ENCODE measurements around the gene ALDH3B1.

Gene ALDH3B1

DNA sequence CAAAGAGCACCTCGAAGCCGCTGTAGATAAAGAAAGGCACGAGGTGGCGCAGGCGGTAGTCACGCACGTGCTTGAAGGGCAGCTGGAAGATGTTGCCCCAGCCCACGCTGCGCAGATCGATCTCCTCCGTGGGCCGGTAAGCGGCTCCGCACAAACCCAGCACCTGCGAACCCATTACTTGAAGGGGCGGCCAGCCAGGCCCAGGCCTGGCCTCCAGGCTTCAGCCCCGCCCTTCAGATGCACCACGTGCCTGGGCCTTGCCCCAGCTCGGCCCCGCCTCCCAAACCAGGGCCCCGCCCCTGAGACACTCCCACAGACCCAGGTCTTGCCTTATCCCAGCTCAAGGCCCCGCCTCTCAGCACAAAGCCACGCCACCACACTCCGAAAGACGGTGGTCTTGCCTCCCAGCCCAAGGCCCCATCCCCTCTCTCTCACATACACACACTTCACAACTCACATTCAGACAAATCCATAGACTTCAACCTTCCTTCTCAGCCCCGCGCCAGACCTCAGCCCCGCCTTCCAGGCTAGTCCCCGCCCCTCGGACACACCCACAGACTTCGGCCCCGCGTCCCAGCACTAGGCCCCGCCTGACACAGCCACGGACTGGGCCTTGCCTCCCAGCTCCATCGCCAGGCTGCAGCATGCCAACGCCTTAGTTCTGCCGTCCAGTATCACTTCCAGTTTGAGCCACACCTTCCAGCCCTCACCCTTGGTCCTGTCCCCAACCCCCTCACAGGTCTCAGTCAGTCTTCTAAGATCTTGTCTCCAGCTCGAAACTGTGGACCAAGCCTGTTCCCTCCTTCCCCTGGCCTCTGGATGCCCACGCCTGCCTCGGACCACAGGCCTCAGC is 13.3 kb upstream of the ALDH3B1 start:
- no peak for DNase-seq (ENCODE audit: low read depth, low spot score)
- ChIA-PET POLR2A (no interaction called here), CTCF (interaction anchor here (1.2 kb wide), 1 partner anchor 41 kb away, joined by 4 read pairs; no protein-coding TSS in a partner anchor)
- H3K4me3 ChIP-seq (ENCODE audit: low read depth, low read length) = no peak overlapping the region
- TF ChIP-seq, protein P1, sequence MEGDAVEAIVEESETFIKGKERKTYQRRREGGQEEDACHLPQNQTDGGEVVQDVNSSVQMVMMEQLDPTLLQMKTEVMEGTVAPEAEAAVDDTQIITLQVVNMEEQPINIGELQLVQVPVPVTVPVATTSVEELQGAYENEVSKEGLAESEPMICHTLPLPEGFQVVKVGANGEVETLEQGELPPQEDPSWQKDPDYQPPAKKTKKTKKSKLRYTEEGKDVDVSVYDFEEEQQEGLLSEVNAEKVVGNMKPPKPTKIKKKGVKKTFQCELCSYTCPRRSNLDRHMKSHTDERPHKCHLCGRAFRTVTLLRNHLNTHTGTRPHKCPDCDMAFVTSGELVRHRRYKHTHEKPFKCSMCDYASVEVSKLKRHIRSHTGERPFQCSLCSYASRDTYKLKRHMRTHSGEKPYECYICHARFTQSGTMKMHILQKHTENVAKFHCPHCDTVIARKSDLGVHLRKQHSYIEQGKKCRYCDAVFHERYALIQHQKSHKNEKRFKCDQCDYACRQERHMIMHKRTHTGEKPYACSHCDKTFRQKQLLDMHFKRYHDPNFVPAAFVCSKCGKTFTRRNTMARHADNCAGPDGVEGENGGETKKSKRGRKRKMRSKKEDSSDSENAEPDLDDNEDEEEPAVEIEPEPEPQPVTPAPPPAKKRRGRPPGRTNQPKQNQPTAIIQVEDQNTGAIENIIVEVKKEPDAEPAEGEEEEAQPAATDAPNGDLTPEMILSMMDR (IDR thresholded peaks at IDR 0.05; ENCODE audit: insufficient read depth, low read length, missing control alignments) = no peak

DNA sequence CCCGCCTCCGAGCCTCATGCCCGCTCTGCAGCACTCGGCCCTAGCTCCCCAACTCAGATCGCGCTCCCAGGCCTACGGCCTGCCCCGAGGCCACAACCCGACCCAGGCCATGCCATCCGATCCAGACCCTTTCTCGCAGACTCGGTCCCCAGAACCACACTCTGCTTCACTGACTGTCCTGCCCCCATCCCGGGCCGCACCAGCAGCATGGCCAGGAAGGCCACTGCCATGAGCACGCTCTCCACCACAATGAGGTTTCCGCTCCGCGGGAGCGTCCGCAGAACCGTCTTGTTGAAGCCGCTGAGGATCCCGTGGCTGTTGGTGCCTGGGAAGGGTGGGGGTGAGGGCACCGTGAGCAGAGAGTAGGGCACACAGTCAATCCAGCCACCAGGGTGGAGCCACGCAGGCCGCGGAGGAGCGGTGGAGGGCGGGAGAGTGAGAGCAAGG is 12.6 kb upstream of the ALDH3B1 start:
- ChIA-PET CTCF (interaction anchor here (1.2 kb wide), 1 partner anchor 42 kb away, joined by 4 read pairs; no protein-coding TSS in a partner anchor), POLR2A (no interaction called here)

DNA sequence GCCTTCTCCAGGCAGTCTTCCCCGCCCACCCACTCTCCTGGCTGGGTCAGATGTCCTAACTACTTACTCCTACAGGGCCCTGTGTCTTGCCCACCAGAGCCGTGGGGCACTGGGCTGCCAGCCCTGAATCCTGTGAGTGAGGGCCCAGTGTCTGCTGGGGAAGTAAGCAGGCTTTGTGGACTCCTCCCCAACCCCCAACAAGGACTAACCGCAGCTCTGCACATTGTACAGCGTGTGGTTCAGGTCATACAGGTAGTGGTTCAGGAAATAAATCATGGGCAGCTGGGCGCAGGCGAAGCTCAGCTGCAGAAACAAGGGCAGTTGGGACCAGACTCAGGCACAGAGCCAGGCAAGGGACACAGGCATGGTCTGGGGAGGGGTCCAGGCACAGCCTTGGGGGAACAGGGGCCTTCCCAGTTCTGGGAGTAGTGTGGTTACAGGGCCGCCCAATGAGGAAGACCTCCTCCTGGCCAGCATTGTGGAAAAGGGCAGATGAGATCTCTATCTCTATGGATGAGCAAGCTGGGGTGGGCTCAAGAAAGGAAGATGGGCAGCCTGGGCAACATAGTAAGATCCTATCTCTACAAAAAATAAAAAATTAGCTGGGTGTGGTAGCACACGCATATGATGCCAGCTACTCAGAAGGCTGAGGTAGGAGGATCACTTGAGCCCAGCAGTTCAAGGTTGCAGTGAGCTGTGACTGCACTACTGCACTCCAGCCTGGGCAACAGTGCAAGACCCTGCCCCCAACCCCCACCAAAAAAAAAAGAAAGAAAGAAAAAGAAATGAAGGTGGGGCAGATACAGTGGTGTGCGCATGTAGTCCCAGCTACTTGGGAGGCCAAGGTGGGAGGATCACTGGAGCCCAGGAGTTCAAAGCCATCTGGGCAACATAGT is 11.7 kb upstream of the ALDH3B1 start:
- no peak for DNase-seq (ENCODE audit: low read depth, low spot score)
- CTCF ChIA-PET = interaction anchor here (1.0 kb wide), 1 partner anchor 12 kb away, joined by 3 read pairs; no protein-coding TSS in a partner anchor
- TF ChIP-seq, protein P1 (IDR thresholded peaks at IDR 0.05; ENCODE audit: insufficient read depth, low read length, missing control alignments) = no peak
- POLR2A ChIA-PET = no interaction called here
- no peak overlapping the region for H3K4me3 ChIP-seq (ENCODE audit: low read depth, low read length)

More for the DNA sequence above, 12.6 kb upstream of the ALDH3B1 start:
- no peak overlapping the region for H3K4me3 ChIP-seq (ENCODE audit: low read depth, low read length)
- no peak for DNase-seq (ENCODE audit: low read depth, low spot score)
- TF ChIP-seq, protein P1 (IDR thresholded peaks at IDR 0.05; ENCODE audit: insufficient read depth, low read length, missing control alignments) = no peak

DNA sequence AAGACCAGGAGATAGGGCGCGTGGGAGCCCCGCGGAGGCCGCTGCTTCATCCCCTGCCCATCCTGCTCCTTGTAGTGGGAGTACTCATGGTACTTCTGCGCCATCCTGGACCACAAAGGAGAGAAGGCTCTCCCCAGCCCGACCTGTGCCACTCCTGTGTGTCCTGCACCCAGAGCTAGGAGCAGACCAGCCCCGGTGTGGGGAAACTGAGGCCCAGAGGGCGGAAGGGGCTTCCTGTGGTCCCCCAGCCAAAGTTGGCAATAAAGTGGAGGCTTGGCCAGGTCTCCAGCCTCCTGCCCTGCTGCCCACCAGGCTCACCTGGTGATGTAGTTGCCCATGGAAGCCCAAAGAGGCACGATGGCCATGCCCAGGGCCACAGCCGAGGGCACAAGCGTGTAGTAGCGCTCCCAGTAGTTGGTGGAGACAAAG is 10.9 kb upstream of the ALDH3B1 start:
- TF ChIP-seq, protein P1 (IDR thresholded peaks at IDR 0.05; ENCODE audit: insufficient read depth, low read length, missing control alignments) = no peak
- ChIA-PET CTCF (interaction anchor here (0.8 to 1.0 kb wide), 2 partner anchors 11 to 43 kb away, joined by 3 read pairs; no protein-coding TSS in a partner anchor), POLR2A (no interaction called here)
- DNase-seq (ENCODE audit: low read depth, low spot score) = no peak
- no peak overlapping the region for H3K4me3 ChIP-seq (ENCODE audit: low read depth, low read length)

DNA sequence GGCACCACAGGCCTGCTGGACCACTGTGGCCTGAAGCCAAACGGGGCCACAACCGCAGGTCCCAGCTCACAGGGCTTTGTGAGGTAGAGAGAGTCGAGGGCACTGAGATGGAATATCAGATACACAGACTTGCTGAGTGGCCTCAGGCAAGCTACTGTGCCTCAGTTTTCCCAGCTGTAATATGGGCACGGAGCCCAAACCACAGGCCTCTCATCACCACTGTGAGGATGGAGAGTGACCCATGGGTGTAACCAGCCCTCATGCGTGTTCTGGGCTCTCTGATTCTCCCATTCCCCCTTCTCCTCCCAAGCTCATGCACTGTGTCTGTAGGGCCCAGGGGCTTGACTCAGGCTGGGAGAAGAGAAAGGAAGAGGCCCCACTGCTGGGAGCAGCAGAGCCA is 10.4 kb upstream of the ALDH3B1 start:
- no peak for DNase-seq (ENCODE audit: low read depth, low spot score)
- ChIA-PET CTCF (interaction anchor here (0.8 to 1.0 kb wide), 2 partner anchors 11 to 44 kb away, joined by 3 read pairs; no protein-coding TSS in a partner anchor), POLR2A (no interaction called here)
- no peak overlapping the region for H3K4me3 ChIP-seq (ENCODE audit: low read depth, low read length)
- TF ChIP-seq, protein P1 (IDR thresholded peaks at IDR 0.05; ENCODE audit: insufficient read depth, low read length, missing control alignments) = no peak
